HG03097 (cell line): ENCODE measurements around the gene ACO2.
"Not testable (repeated sequence)": the region's sequence is repeated elsewhere in the genome, so short reads cannot be mapped to it uniquely, and the experiment has no call there.

Experiments
- ATAC-seq: cut with Tn5 transposase; IDR thresholded peaks from one replicate; pipeline ENCODE4 v1.9.1; 2021; ENCODE audit not compliant: unreplicated experiment, low FRiP score

Gene ACO2

DNA sequence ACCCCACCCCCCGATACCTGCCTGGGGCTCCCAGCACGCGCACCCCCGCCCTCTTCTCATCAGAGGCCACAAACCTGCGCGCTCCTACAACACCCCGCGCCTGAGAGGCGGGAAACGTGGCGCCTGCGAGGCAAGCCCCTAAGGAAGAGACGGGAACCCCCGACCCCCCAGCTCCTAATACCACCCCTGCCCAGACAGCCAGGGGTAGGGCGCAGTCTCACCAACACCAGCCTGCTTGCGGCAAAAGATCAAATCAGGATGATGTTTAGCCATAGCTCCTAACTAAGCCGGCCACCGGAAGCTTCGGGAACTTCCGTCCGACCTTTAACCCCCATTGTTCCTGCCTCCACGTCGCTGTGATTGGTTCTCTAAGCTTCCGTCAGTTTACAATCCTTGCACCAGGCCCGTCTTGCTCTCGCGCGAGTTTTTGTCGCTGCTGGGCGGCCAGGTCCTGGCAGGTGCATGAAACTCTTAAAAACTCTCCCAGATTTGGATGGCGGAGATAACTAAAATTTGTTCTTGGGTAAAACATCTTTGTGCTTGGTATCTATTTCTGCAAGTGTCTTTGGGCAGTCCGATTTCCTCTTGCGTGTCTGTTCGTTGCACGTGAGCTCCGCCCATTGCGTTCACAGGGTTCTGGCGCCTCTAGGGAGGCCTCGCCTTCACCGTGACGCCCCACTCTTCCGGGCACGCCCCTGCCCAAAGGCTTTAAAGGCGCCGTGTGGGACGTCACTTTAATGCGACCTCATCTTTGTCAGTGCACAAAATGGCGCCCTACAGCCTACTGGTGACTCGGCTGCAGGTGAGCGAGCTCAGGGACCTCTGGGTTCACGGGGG lies at the start of gene ACO2, which contains the start of gene PHF5A:
ACO2 (plus strand) TSS at position 737 of the 837 bp plus-strand sequence; CDS start at position 767, 30 bp downstream.
PHF5A (minus strand) TSS at position 312 of the 837 bp plus-strand sequence; CDS start at position 273, 39 bp downstream.
- ATAC-seq = peak; percentile 84

DNA sequence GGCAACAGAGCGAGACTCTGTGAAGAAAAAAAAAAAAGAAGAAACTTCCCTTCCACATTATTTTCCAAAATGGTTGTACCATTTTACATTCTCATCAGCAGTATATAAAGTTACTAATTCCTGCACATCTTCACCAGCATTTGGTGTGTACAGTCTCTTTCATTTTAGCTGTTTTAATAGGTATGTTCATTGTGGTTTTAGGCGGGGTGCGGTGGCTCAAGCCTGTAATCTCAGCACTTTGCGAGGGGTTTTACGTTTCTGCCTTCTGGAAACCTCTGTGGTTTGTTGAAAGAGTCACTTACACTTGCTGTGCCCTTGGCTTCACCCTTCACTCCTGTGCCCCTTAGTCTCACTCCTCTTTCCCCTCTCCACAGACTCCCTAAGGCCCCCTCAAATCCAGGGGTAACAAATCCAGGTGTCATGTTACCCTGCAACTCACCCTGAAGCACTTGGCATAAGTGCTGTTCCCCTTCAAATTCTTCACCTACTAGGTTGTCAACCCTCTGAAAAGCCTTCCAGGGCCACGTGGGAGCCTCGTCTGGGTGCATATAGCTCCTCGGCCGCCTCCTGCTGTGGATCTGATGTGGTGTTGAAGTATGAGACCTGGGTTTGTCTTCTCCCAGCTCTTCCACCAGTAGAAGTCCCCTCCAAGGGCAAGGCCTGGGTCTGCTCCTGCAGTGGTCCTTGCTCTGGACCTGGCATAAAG lies 43.1 kb upstream of the ACO2 start:
- ATAC-seq = no peak

DNA sequence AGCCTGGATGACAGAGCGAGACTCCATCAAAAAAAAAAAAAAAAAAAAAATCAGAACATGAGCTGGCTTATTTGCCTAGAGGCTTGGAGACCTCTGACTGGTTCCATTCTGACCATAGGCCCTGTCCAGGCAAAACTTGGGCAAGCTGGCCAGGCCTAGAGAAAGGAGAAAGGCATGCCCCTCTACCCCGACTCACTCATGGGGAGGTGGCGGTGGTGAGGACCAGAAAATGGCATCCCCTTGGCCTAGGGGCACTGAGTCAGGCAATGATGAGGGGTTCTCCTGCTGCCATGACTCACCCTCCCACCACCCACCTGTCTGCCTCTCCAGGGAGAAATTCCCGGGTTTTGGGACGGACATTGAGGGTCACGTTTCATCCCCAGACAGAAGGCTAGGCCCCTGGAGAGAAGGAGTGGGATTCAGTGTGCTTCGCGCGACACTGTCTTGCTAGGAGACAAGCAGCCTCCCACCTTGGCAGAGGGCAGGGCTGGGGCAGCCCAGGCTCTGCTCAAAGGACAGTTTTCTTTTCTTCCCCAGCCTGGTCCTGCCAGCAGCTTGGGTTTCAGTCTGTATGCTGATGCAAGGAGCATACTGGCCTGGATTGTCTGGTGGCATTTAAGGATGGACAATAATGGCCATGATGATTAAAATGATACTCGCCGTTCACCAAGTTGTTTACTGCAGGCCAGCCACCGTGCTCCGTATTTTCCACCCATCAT lies 39.5 kb upstream of the ACO2 start:
- ATAC-seq = no peak

DNA sequence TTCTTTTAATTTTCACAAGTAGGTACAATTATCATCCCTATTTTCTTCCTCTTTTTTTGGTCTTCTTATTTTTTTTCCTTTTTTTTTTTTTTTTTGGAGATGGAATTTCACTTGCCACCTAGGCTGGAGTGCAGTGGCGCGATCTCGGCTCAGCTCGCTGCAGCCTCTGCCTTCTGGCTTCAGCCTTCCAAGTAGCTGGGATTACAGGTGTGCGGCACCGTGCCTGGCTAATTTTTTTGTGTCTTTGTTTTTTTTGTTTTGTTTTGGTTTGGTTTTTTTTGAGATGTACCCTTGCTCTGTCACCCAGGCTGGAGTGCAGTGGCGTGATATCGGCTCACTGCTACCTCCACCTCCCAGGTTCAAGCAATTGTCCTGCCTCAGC lies 39.0 kb upstream of the ACO2 start:
- no peak for ATAC-seq

DNA sequence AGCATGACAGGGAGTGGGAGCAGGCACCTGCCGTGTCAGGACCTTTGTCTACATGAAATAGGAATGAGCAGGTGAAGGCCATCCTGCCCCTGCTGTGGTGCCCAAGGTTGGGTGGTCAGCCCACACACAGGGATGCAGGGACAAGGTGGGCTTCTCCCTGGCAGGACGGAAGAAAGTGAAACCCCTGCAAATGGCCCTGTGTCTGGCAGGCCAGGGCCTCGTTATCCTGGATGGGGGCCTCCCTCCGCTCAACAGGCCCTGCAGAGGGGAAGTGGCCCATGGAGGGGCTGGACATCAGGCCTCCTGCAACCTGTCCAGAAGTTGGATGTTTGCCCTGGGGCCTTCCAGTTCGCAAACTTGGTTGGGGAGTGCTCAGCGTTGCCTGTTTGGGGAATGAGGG lies 37.3 kb upstream of the ACO2 start:
- ATAC-seq = no peak

DNA sequence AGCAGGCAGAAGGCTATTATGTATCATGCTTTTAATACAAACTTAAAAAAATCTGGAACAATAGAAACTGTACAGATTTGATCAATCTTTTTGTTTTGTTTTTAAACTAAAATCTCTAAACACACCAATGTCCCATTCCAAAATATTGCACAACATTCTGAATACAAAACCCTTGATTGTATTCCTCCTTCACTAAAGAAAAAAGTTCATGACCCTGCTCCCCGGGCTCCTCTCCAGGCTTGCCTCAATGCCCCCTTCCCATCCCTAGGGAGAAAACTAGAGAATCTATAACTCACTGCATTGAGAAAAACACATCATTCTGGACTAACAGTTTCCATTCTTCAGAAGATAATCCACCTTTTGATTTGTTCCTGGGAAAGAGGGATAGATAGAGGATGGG lies 35.4 kb upstream of the ACO2 start:
- not testable (repeated sequence) for ATAC-seq

DNA sequence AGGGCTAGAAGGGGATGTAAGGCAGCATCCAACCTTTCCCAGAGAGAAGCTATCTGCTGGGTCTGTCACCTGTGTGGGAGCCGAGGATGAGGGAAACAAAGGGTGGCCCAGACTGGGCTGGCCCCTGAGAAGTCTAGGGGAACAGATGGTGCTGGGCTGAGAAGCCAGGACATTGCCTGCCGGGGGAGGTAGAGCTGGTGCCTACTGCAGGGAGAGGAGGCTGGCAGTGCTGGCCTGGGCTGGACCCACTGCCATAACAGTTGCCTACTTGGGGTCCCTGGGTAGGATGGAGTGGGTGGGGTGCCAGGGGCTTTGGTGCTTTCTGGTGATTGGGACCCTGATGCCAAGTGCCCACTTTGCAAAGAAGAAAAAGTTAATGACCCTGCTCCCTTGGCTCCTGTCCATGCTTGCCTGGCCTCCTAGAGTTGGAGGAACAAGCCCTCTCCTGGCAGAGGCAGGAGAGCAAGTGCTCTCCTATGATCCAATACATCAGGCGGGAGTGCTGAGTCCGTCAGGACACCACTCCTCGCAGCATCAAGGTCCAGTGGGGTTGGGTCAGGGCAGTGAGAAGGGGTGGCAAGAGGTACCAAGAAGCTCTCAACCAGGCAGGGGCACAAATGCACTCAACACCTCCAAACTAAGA lies 34.4 kb upstream of the ACO2 start:
- not testable (repeated sequence) for ATAC-seq

DNA sequence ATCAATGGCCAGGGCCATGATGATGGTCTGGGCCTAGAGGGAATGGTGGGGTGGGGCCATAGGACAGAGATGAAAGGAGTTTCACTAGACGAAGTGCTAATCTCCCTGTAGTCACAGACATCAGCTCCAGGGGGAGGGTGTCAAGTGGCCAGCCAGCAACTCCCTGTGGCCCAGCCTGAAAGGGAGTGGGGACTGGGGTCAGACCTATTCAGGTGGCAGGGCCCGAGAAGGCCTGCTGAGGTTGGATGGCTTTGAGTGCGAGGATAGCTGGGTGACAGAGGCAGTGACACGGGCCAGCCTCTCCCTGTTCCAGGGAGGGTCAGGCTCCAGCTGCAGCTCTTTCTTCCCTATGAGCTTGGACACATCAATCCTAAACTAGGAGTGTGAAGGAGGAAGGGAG lies 33.4 kb upstream of the ACO2 start:
- no peak for ATAC-seq

DNA sequence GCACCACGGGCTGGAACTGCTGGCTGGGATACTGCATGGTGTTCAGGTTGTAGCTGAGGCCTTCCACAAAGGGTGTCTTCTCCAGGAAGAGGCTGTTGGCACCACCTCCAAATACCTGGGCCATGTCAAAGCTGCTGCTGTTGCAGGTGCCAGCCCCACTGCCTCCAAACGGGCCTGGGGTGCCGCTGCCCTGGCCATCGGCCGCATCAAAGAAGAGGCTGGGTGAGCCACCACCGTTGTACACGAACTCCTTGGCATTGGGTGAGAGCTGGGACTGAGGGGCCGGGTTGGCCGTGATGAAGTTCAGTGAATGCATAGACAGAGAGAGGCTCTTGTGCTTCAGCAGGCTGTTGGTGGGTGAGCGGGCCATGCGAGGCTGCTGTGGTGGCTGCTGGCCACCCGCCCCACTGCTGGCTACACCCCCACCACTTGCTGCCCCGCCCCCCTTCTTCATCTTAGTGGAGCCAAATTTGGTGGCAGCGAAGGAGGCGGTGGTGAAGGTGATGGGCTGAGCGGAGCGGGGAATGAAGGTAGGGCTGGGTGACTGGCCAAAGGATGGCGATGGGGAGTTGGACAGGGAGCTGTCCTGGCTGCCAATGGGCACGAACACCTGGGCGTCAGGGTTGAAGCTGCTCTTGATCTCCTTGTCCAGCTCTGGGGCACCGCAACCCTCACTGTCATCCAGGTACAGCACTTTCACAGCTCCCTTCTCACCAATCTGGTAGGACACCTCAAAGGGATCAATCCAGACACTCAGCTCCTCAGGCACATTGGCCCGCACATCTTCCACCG lies 32.4 kb upstream of the ACO2 start:
- ATAC-seq = no peak

DNA sequence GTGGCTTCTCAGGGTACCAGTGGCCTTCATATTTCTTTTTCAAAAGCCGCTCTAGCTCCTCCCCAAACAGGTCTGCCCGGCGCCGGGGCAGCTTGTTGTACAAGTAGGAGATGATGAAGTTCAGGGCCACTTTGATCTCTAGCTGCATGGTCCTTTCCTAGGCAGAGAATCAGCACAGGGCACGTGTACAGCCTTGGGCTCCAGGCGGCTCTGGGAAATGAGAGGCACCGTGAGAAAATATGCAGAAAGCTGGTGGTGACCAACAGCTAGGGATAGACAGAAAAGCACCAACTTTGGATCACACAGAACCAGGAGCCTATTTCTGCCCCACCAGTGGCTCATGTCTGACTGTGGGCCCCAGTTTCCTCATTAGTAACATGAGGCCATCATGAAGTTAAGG lies 31.7 kb upstream of the ACO2 start:
- ATAC-seq = no peak

DNA sequence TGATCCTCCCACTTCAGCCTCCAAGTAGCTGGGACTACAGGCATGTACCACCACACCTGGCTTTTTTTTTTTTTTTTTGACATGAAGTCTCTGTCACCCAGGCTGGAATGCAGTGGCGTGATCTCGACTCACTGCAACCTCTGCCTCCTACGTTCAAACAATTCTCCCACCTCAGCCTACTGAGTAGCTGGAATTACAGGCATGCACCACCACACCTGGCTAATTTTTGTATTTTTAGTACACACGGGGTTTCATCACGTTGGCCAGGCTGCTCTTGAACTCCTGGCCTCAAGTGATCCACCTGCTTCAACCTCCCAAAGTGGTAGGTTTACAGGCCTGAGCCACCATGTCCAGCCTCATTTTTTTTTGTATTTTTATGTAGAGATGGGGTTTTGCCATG lies 28.4 kb upstream of the ACO2 start:
- ATAC-seq = not testable (repeated sequence)

DNA sequence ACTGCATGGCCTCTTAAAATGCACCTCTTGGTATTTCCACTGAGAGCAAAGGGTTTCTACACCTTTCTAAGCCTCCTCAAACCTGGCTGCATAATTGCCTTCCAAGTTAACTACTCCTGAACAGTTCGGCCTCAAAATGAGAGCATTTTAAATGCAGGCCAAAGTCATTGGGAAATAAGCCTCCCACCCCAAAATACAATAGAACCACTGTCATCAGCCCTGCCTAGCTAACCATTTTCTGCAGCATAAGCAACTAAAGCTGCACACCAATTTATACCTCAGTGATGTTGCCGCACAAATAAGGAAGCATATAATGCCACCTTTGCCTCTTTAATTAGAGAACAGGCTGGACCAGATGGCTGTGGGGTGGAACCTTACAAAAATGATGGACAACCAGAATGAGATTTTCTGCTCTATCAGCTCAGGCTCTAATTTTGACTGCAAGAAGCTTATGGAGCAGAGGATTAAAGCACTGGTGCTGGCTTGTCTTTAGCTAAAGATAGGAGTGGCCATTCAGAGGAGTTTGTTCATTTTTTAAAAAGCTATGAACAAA lies 26.6 kb upstream of the ACO2 start:
- no peak for ATAC-seq

DNA sequence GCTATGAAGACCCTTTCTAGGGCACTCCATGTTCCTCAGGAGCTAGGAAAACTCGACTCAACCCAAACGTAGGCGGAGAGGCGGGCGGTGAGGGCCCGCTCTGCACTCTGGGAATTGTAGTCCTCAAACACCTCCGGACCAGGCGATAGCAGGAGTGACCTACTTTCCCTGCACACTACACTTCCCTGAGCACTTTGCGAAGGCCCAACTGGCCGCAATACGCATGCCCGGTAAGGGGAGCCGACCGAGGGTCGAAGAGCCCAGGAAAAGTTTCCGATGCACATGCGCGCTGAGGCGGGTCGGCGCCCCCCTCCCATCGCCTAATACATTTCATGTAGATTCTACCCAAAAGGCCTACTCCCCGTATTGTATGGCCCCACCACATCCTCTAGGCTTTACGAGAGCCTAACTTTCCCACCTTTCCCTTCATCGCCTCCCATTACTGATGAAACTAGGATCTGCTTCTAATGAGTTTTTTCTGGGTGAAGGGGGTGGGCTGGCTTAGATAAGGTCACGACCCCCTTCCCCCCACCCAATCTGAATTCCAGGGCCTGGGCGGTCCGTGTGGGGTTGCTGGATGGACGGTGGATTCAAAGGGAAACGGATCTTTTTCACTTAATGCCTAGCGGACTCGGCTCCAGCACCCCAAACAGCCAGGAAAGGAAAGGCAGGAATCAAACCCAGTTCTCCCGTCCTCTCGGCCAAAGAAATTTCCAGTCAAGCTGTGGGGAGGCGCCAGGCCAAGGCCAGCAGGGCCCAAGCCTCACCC lies 24.4 kb upstream of the ACO2 start:
- ATAC-seq = peak; percentile 39

DNA sequence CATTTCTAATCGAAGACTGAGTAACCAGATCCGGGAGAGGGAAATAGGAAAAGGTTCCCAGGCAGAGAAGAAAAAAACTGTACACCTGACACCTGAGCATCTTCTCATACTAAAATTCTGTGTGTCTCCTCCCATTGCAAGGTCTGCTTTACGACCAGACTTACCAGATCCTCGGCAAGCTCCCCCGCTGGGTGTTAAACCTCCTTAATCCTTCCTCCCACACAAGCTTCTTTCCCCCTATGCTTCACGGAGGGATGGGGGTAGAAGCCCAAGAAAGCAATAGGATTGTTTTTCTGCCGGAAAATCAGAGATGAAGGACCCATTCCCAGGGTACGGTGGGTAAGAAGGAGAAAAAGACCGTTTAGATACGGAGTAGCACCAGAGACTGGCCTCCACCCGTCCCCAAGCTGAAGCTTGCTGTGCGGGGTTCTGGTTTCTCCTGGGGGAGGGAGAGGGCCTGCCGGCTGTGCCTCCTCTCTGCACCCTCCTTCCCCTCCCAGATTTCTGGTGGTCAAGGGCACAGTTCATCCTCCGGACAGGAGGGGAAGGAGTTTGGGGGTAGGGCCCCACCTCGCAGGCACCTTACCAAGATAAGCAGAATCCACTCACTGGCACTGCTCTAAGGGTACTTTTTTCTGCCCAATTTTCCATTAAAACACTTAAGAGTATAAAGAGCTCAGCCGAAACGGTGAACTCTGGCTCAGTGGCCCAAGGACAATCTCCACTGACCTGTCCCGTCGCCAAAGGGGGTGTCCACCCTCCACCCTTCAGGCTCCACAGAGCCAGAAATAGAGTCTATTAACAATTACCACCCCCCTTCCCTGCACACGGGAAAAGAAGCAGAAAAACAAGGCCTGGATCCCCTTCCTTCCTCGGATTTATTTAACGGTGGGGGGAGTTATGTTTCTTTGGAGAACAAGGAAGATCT lies 23.5 kb upstream of the ACO2 start:
- ATAC-seq = no peak

DNA sequence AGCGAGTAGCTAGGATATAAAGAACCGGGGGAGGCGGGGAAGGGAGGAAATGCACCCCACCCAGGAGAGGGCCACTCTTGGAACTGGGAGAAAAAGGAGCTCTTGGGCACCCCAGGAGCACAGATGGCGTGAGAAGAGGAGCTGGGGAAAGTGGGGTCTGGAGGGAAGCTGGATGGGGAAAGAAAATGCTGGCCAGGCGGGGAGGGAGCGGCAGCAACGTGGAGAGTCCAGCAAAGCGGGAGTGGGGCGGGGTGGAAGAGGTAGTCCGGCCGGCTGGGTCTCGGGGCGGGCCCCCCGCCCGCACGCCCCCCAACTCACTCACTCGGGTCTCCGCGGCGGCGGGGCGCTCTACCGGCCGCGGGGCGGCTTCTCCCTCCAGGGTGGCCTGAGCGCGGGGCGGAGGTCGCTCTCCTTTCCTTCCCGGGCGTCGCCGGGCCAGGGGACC lies 22.8 kb upstream of the ACO2 start:
- no peak for ATAC-seq

DNA sequence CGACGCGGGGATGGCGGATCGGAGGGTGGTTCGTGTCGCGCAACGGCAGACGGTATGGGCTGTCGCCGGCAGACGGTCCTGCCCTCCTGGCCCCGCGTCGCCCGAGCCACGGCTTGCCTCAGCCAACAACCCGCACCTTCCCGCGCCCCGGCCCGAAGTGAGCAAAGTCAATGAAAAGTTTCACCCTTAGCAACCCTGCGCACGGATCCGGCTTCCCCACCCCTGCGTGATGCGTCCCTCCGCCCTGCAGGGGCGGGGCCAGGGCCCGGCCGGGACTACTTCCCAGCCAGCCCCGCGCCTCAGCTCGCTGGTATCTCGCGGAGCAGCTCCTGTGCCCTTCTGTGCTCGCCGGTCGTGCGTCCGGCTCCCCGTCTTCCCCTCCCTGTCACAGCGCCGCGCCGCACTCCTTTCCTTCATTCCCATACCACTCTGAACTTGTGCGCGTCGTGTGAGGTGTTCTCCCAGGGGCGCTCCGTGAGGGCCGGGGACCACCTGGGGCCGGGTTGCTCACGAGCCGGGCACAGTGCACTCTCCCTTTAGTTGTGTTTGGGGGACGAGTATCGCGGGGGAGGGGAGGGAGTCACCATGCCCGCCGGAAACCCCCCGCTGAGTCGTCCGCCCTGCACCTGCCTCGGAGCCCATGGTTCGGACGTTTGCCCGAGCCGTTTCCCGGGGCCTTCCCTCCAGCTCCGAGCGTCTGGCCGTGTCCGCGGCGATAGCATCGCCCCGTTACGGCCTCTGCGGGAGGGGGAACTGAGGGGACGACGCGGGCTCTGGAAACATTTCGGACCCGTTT lies 22.1 kb upstream of the ACO2 start, which contains the start of gene TOB2:
TOB2 (minus strand) TSS at position 163 of the 796 bp plus-strand sequence. CDS start 9,456 bp downstream, outside the sequence.
- peak; percentile 48 for ATAC-seq
